Panc1 (cell line): ENCODE measurements around the gene SHOC2.

Source experiments
- POLR2AphosphoS5 ChIP-seq: IDR thresholded peaks from 2 replicates; pipeline ENCODE4 v1.6.1; 2012; ENCODE audit warnings: mild to moderate bottlenecking, low read depth, low read length, moderate library complexity
- TF ChIP-seq, protein P1 (sequence below): fragments of 450-650 bp; IDR thresholded peaks from 2 replicates; pipeline ENCODE4 v1.5.1; 2017; ENCODE audit warnings: mild to moderate bottlenecking

DNA sequence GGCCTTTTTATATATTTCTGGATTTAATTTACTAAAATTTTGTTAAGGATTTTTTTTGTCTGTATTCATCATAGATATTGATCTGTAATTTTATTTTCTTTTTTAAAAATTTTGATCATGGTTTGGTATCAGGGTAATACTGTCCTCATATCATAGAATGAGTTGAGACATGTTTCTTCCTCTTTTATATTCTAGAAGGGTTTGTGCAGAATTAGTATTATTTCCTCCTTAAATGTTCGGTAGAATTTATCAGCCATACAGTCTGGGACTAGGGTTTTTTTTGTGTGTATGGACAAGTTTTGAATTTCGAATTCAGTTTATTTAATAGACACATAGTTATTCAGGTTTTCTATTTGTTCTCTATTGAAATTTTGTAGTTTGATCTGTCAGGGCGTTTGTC lies 54.0 kb downstream of the SHOC2 start:
- TF ChIP-seq POLR2AphosphoS5: no peak
- TF ChIP-seq, protein P1, sequence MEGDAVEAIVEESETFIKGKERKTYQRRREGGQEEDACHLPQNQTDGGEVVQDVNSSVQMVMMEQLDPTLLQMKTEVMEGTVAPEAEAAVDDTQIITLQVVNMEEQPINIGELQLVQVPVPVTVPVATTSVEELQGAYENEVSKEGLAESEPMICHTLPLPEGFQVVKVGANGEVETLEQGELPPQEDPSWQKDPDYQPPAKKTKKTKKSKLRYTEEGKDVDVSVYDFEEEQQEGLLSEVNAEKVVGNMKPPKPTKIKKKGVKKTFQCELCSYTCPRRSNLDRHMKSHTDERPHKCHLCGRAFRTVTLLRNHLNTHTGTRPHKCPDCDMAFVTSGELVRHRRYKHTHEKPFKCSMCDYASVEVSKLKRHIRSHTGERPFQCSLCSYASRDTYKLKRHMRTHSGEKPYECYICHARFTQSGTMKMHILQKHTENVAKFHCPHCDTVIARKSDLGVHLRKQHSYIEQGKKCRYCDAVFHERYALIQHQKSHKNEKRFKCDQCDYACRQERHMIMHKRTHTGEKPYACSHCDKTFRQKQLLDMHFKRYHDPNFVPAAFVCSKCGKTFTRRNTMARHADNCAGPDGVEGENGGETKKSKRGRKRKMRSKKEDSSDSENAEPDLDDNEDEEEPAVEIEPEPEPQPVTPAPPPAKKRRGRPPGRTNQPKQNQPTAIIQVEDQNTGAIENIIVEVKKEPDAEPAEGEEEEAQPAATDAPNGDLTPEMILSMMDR: no peak
